Stimulated activated CD8-positive, alpha-beta memory T cell treated with anti-CD3 and anti-CD28 coated beads, Interleukin-12 subunit alpha, Interleukin-12 subunit beta, amount 100 ng/mL, for 1 hour (primary cell): ENCODE measurements around the gene FAM83G.

ENCODE experiments used
- DNase-seq: peaks from one replicate; pipeline ENCODE4 v3.0.0-alpha.2; 2020; ENCODE audit warnings: low read depth

Gene FAM83G

DNA sequence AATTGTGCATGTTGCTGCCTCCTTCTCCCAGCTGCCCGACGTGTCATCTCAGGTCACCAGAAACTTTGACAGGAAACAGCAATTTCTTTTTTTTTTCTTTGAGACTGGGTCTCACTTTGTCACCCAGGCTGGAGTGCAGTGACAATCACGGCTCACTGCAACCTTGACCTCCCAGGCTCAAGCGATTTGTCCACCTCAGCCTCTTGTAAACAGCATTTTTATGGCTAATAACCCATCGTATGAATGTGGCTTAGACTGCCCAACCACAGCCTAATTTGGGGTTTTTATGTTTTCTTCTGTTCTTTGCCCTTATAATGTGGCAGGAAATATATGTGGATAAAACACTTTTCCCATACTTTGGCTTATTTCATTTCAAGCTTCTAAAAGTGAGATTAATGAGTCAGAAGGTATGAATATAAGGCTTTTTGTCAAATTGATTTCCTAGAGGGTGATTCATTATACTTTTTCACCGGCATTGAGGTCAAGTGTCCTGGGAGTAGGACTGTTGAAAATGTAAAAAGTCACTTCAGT lies 83.6 kb downstream of the FAM83G start:
- no peak for DNase-seq

DNA sequence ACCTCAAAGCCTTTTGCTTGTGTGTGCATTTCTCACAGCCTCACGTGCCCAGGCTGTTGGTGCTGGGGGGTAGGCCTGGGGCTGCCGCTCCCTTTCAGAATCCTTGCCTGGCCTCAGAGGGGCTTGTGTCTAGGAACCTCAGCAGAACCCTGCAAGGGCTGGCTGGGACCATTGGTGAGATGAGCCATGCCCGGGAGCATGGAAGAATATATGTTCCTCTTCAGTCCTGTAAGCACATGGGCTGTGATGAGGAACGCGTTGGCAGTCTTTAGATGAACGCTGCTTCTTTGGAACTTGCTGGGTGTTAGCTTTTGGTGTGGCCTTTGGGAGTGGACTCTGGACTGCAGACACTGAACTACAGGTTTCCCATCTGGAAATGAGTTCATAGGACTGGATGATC lies 84.6 kb downstream of the FAM83G start:
- DNase-seq = no peak
